IMR-90 (cell line): ENCODE measurements around the gene ACE. TPM values are rescaled to one million over a fixed set of nuclear protein-coding genes. Genes with fewer than 3 reads are reported as not detected.

Experiments used
- ATAC-seq: fragments of 200-7000 bp; cut with Tn5 transposase; 2 replicates; pipeline ENCODE4 v1.9.1; 2020; ENCODE audit warnings: low read depth, mild to moderate bottlenecking, moderate library complexity
- BruUV-seq: library from RNA; stranded (reverse); fragments of 400-500 nt; replicated peaks from 2 replicates; lab custom pipeline; 2021; lab: Mats Ljungman, UMichigan
- CTCF ChIA-PET: fragments of 300-600 bp; formaldehyde crosslinking; extraction: SDS; loops from one replicate; lab custom pipeline; 2021; ENCODE audit warnings: antibody characterized with exemption; lab: Yijun Ruan, JAX
- POLR2A ChIA-PET: fragments of 300-600 bp; sonication (Branson Sonifier 250); formaldehyde crosslinking; loops from one replicate; lab custom pipeline; 2022; ENCODE audit warnings: antibody characterized with exemption; ENCODE audit not compliant: unreplicated experiment; lab: Charles Lee
- DNase-seq: peaks from one replicate; pipeline ENCODE4 v3.0.0; 2013
- H2AFZ ChIP-seq: replicated peaks from 2 replicates; pipeline ENCODE3; 2013; ENCODE audit warnings: low read length, mild to moderate bottlenecking; ENCODE audit not compliant: poor library complexity
- H2AK5ac ChIP-seq: 2 replicates; pipeline ENCODE4 v1.6.1; 2013; ENCODE audit warnings: low read depth, low read length, inconsistent platforms
- H2AK9ac ChIP-seq: replicated peaks from 2 replicates; pipeline ENCODE3; 2013; ENCODE audit warnings: mild to moderate bottlenecking, low read depth, low read length, moderate library complexity; ENCODE audit not compliant: poor library complexity
- H2BK120ac ChIP-seq: 2 replicates; pipeline ENCODE4 v1.6.1; 2013; ENCODE audit warnings: low read depth, low read length, inconsistent platforms
- H2BK15ac ChIP-seq: 3 replicates; pipeline ENCODE4 v1.6.1; 2013; ENCODE audit warnings: low read depth, low read length, inconsistent platforms
- H2BK20ac ChIP-seq: 2 replicates; pipeline ENCODE4 v1.6.1; 2013; ENCODE audit warnings: low read depth, mild to moderate bottlenecking, inconsistent platforms, low read length, moderate library complexity
- H2BK5ac ChIP-seq: 2 replicates; pipeline ENCODE4 v1.6.1; 2013; ENCODE audit warnings: mild to moderate bottlenecking, low read depth, low read length, inconsistent platforms; ENCODE audit not compliant: poor library complexity, severe bottlenecking
- H3K14ac ChIP-seq: replicated peaks from 2 replicates; pipeline ENCODE4 v1.6.1; 2013; ENCODE audit warnings: low read depth, low read length, inconsistent platforms
- H3K18ac ChIP-seq: 2 replicates; pipeline ENCODE4 v1.6.1; 2013; ENCODE audit warnings: low read depth, low read length, control low read depth
- H3K23ac ChIP-seq: 2 replicates; pipeline ENCODE4 v1.6.1; 2013; ENCODE audit warnings: low read depth, low read length, inconsistent platforms
- H3K27ac ChIP-seq: 2 replicates; pipeline ENCODE4 v1.5.1; 2013; ENCODE audit warnings: mild to moderate bottlenecking, control low read depth, low read length; ENCODE audit not compliant: insufficient read depth
- H3K27me3 ChIP-seq: 2 replicates; pipeline ENCODE4 v1.6.1; 2013; ENCODE audit warnings: low read length; ENCODE audit not compliant: control insufficient read depth, insufficient read depth
- H3K36me3 ChIP-seq: 2 replicates; pipeline ENCODE4 v1.6.1; 2013; ENCODE audit warnings: low read length, mixed read lengths; ENCODE audit not compliant: control insufficient read depth, insufficient read depth
- H3K4ac ChIP-seq: 2 replicates; pipeline ENCODE4 v1.6.1; 2013; ENCODE audit warnings: low read depth, low read length, inconsistent platforms
- H3K4me1 ChIP-seq: 2 replicates; pipeline ENCODE4 v1.6.1; 2013; ENCODE audit warnings: low read length, mixed read lengths; ENCODE audit not compliant: control insufficient read depth, insufficient read depth
- H3K4me2 ChIP-seq: 2 replicates; pipeline ENCODE4 v1.6.1; 2013; ENCODE audit warnings: low read depth, mild to moderate bottlenecking, control low read depth, low read length, moderate library complexity
- H3K4me3 ChIP-seq: 2 replicates; pipeline ENCODE4 v1.5.1; 2013; ENCODE audit warnings: low read depth, mild to moderate bottlenecking, control low read depth, low read length, moderate library complexity; ENCODE audit not compliant: insufficient read depth
- H3K56ac ChIP-seq: 2 replicates; pipeline ENCODE4 v1.6.1; 2013; ENCODE audit warnings: low read length, inconsistent platforms; ENCODE audit not compliant: insufficient read depth; ENCODE audit errors: extremely low read depth
- H3K79me1 ChIP-seq, 2 experiments: 2 replicates each; pipeline ENCODE4 v1.6.1; 2013; ENCODE audit warnings: low read length in 2 of 2, inconsistent platforms in 1 of 2, low read depth in 1 of 2
- H3K9ac ChIP-seq: 2 replicates; pipeline ENCODE4 v1.6.1; 2013; ENCODE audit warnings: low read depth, low read length, control low read depth
- H3K9me1 ChIP-seq: 2 replicates; pipeline ENCODE4 v1.6.1; 2013; ENCODE audit warnings: low read length, inconsistent platforms; ENCODE audit not compliant: insufficient read depth
- H3K9me3 ChIP-seq: 2 replicates; pipeline ENCODE4 v1.6.1; 2013; ENCODE audit warnings: low read length; ENCODE audit not compliant: control insufficient read depth, insufficient read depth
- H4K20me1 ChIP-seq: 2 replicates; pipeline ENCODE4 v1.6.1; 2013; ENCODE audit warnings: low read length, inconsistent platforms; ENCODE audit not compliant: insufficient read depth
- H4K5ac ChIP-seq: 2 replicates; pipeline ENCODE4 v1.6.1; 2013; ENCODE audit warnings: mild to moderate bottlenecking, low read depth, low read length, control low read depth
- H4K8ac ChIP-seq, 2 experiments: 2 replicates each; pipeline ENCODE4 v1.6.1; 2013; ENCODE audit warnings: low read depth in 2 of 2, low read length in 2 of 2, control low read depth in 1 of 2, inconsistent platforms in 1 of 2
- H4K91ac ChIP-seq: 2 replicates; pipeline ENCODE4 v1.6.1; 2013; ENCODE audit warnings: low read depth, low read length, inconsistent platforms; ENCODE audit not compliant: insufficient read depth
- FOS ChIP-seq: fragments of 150-350 bp; IDR thresholded peaks from 2 replicates; pipeline ENCODE4 v1.6.1; 2016; ENCODE audit warnings: low read depth, low read length
- WGBS, 2 experiments: methylation state at CpG; one replicate each; pipeline versions ENCODE4 v1.1.5 to v1.1.7; 2013; ENCODE audit warnings: missing lambda C conversion rate in 2 of 2; ENCODE audit not compliant: insufficient read length in 1 of 2; ENCODE audit errors: extremely low coverage in 2 of 2; 5-methylcytosine and 5-hydroxymethylcytosine counted together
- dilution Hi-C: fragments of 300-500 bp; cut with HindIII; formaldehyde crosslinking; loops from one replicate; pipeline ENCODE4 v1.14.3; 2018; ENCODE audit warnings: low sequenced_read_pairs; ENCODE audit not compliant: unreplicated experiment
- in situ Hi-C: fragments of 300-500 bp; cut with MboI; formaldehyde crosslinking; loops from 3 replicates; pipeline ENCODE4 v1.14.3; 2019; ENCODE audit warnings: low sequenced_read_pairs, inconsistent platforms, mixed read lengths
- intact Hi-C: fragments of 100-400 bp; cut with micrococcal nuclease; formaldehyde crosslinking; loops from 2 replicates; pipeline ENCODE4 v1.10.0; 2022
- polyA plus RNA-seq, 3 experiments: library from polyadenylated mRNA; depleted of rRNA; stranded (reverse); fragments of >200 nt; gene quantifications; 2 replicates each; pipeline ENCODE4 v1.2.3, GENCODE V29; 2012; ENCODE audit warnings: low replicate concordance in 1 of 3
- total RNA-seq: library from RNA; depleted of rRNA; stranded (reverse); fragments of >200 nt; gene quantifications from 2 replicates; pipeline ENCODE4 v1.2.3, GENCODE V29; 2012

The ACE gene
- total and polyA plus RNA-seq, 2 of the 4 experiments (the other 2 are of a cell fraction): 1.4 to 5.8 TPM

GRCh38 chr17:63515426-63515825 lies 38.6 kb downstream of the ACE start:
- Histone ChIP-seq H3K27me3 (peaks cover 21% of the 10 kb centered on the region), H3K79me1 (no peaks in the 10 kb centered on the region), H3K23ac (no peak overlapping the region), H3K18ac (no peak overlapping the region), H2AK5ac (no peak overlapping the region), H2BK5ac (no peak overlapping the region), H4K20me1 (no peaks in the 10 kb centered on the region), H3K56ac (no peak overlapping the region), H2BK20ac (no peak overlapping the region), H3K4me3 (no peak overlapping the region), H3K9me3 (no peaks in the 10 kb centered on the region), H3K4ac (no peak overlapping the region), H3K4me2 (no peak overlapping the region), H2BK15ac (no peak overlapping the region), H4K8ac (no peak overlapping the region), H2AFZ (no peak overlapping the region), H4K5ac (no peak overlapping the region), H2BK120ac (no peak overlapping the region), H3K27ac (no peak overlapping the region), H2AK9ac (no peak overlapping the region), H3K9me1 (peaks cover 4% of the 10 kb centered on the region; the same call in 1 of the 2 replicates), H3K36me3 (no peaks in the 10 kb centered on the region), H3K4me1 (peaks cover 3% of the 10 kb centered on the region), H3K14ac (no peak overlapping the region), H3K9ac (no peak overlapping the region), H4K91ac (no peak overlapping the region)
- CTCF ChIA-PET: no interaction called here
- POLR2A ChIA-PET: no interaction called here
- intact Hi-C loops (no loop called here), dilution Hi-C loops (no loop called here), in situ Hi-C loops (no loop called here)
- ATAC-seq (no peak), DNase-seq (no peak)
- WGBS, 2 experiments: no CpG with 5 or more reads among the region's 1 CpG
- no TSS peak for BruUV-seq
- TF ChIP-seq FOS: no peak
